Measurements from ENCODE around the gene EEF1G. TPM values are rescaled to one million over a fixed set of nuclear protein-coding genes. Genes with fewer than 3 reads are reported as not detected.

Gene EEF1G
- total and polyA plus RNA-seq, 9 of the 15 experiments (the other 6 are each of a cell fraction or from before 2014, with no cell fraction given): 985 to 2,349 (median 2,035) TPM

DNA sequence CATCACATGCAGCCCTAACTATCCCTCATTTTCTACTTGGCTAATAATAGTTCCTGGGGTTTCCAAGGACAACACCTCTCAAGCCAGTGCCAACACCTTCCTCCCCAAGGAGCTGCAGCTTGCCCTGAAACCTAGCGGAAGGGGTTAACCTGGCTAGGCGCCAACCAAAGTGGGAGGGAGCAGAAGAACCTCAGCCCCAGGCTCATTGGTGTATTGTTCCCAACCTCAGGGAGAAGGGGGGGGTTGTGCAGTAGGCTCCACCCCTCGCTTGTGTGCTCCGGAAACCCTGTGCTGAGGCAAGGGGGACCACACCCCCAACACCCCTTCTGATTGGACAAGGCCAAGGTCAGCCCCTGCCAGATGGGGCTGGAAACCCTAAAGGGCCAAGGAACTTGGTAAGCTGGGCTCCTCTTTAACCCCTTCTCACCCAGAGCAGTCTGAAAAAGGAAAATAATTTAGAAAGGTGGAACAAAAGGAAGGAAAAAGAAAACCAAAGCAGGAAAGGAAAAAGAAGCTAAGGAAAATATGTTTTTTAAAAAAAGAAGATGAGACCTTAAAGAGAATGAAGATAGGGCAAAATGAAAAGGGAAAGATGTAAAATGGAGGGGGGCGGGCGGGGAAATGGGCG is 25.5 kb upstream of the EEF1G start (continued):
- TF ChIP-seq, protein P1, sequence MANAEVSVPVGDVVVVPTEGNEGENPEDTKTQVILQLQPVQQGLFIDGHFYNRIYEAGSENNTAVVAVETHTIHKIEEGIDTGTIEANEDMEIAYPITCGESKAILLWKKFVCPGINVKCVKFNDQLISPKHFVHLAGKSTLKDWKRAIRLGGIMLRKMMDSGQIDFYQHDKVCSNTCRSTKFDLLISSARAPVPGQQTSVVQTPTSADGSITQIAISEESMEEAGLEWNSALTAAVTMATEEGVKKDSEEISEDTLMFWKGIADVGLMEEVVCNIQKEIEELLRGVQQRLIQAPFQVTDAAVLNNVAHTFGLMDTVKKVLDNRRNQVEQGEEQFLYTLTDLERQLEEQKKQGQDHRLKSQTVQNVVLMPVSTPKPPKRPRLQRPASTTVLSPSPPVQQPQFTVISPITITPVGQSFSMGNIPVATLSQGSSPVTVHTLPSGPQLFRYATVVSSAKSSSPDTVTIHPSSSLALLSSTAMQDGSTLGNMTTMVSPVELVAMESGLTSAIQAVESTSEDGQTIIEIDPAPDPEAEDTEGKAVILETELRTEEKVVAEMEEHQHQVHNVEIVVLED (CRISPR knock-in tag; IDR thresholded peaks at IDR 0.05): no peak
- no peak for TF ChIP-seq MCM3 (IDR thresholded peaks at IDR 0.05)
- peak; percentile 19 to 81 for TF ChIP-seq AFF1 (IDR thresholded peaks at IDR 0.05; ENCODE audit: low read depth in 1 of 2, partially characterized antibody in 2 of 2)
- TF ChIP-seq CBX5 (IDR thresholded peaks at IDR 0.05; ENCODE audit: borderline replicate concordance, low read depth): no peak
- 0 out of 2 replicates have a peak, but pooled peaks have one; percentile 37 for TF ChIP-seq GABPB1 (CRISPR knock-in tag; IDR thresholded peaks at IDR 0.05)
- TF ChIP-seq ZFP36 (IDR thresholded peaks at IDR 0.05; ENCODE audit: low read depth, low read length, partially characterized antibody): no peak
- TF ChIP-seq, protein P2, sequence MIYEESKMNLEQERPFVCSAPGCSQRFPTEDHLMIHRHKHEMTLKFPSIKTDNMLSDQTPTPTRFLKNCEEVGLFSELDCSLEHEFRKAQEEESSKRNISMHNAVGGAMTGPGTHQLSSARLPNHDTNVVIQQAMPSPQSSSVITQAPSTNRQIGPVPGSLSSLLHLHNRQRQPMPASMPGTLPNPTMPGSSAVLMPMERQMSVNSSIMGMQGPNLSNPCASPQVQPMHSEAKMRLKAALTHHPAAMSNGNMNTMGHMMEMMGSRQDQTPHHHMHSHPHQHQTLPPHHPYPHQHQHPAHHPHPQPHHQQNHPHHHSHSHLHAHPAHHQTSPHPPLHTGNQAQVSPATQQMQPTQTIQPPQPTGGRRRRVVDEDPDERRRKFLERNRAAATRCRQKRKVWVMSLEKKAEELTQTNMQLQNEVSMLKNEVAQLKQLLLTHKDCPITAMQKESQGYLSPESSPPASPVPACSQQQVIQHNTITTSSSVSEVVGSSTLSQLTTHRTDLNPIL (CRISPR knock-in tag; IDR thresholded peaks at IDR 0.05): no peak
- no peak for TF ChIP-seq XRCC3 (IDR thresholded peaks at IDR 0.05)
- no peak for TF ChIP-seq U2AF1 (optimal IDR thresholded peaks at IDR 0.05; ENCODE audit: low read depth, low read length)
- no peak for TF ChIP-seq HBP1 (CRISPR knock-in tag; IDR thresholded peaks at IDR 0.05)
- no peak for TF ChIP-seq ERF (CRISPR knock-in tag; IDR thresholded peaks at IDR 0.05)
- TF ChIP-seq MECOM (CRISPR knock-in tag; IDR thresholded peaks at IDR 0.05): no peak
- TF ChIP-seq TOE1 (IDR thresholded peaks at IDR 0.05; ENCODE audit: borderline replicate concordance): peak; percentile 89
- no peak for TF ChIP-seq TOE1 (CRISPR knock-in tag; IDR thresholded peaks at IDR 0.05; ENCODE audit: borderline replicate concordance, low read depth)
- no peak for TF ChIP-seq TCF15 (CRISPR knock-in tag; IDR thresholded peaks at IDR 0.05)
- no peak for TF ChIP-seq RHOXF2B (CRISPR knock-in tag; conservative IDR thresholded peaks at IDR 0.05)
- no peak; the same call in 1 of the 2 replicates for TF ChIP-seq NFRKB (IDR thresholded peaks at IDR 0.05; ENCODE audit: low read depth)
- no peak for TF ChIP-seq HCFC1 (IDR thresholded peaks at IDR 0.05; ENCODE audit: low read depth, low read length)
- TF ChIP-seq ZNF3 (CRISPR knock-in tag; IDR thresholded peaks at IDR 0.05): no peak
- TF ChIP-seq, protein P3, sequence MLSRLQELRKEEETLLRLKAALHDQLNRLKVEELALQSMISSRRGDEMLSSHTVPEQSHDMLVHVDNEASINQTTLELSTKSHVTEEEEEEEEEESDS (CRISPR knock-in tag; IDR thresholded peaks at IDR 0.05): no peak

All from K562 (cell line).